Fibroblast of lung (primary cell): ENCODE results near the gene AOAH.

Experiments
- EZH2 ChIP-seq: IDR thresholded peaks from 2 replicates; pipeline ENCODE4 v1.5.1; 2012; ENCODE audit warnings: low read length, control low read depth, mild to moderate bottlenecking; ENCODE audit errors: missing control alignments
- TF ChIP-seq, protein P1 (sequence below), 2 donors: IDR thresholded peaks in 1 of 2; conservative IDR thresholded peaks in 1 of 2; 1 replicate in 1 of 2; 2 replicates in 1 of 2; pipeline ENCODE4 v1.5.1; 2011 to 2012; ENCODE audit warnings: low read length in 2 of 2, control low read depth in 1 of 2, inconsistent platforms in 1 of 2, low read depth in 1 of 2, mild to moderate bottlenecking in 1 of 2

GRCh38 chr7:36690041-36690440 is 34.3 kb downstream of the AOAH start:
- TF ChIP-seq, protein P1, sequence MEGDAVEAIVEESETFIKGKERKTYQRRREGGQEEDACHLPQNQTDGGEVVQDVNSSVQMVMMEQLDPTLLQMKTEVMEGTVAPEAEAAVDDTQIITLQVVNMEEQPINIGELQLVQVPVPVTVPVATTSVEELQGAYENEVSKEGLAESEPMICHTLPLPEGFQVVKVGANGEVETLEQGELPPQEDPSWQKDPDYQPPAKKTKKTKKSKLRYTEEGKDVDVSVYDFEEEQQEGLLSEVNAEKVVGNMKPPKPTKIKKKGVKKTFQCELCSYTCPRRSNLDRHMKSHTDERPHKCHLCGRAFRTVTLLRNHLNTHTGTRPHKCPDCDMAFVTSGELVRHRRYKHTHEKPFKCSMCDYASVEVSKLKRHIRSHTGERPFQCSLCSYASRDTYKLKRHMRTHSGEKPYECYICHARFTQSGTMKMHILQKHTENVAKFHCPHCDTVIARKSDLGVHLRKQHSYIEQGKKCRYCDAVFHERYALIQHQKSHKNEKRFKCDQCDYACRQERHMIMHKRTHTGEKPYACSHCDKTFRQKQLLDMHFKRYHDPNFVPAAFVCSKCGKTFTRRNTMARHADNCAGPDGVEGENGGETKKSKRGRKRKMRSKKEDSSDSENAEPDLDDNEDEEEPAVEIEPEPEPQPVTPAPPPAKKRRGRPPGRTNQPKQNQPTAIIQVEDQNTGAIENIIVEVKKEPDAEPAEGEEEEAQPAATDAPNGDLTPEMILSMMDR (conservative IDR thresholded peaks at IDR 0.05 in 1 of 2, IDR thresholded peaks at IDR 0.05 in 1 of 2; ENCODE audit: low read depth in 1 of 2, low read length in 2 of 2): no peak
- no peak for TF ChIP-seq EZH2
